Left hindlimb (tissue), 1 donor: ENCODE results near the gene NOC4L.

ENCODE experiments used
- DNase-seq: peaks from one replicate; pipeline ENCODE4 v3.0.0-alpha.2; 2018

Gene NOC4L

GRCh38 chr12:132171968-132172521 lies 27.8 kb downstream of the NOC4L start:
- DNase-seq: no peak

DNA sequence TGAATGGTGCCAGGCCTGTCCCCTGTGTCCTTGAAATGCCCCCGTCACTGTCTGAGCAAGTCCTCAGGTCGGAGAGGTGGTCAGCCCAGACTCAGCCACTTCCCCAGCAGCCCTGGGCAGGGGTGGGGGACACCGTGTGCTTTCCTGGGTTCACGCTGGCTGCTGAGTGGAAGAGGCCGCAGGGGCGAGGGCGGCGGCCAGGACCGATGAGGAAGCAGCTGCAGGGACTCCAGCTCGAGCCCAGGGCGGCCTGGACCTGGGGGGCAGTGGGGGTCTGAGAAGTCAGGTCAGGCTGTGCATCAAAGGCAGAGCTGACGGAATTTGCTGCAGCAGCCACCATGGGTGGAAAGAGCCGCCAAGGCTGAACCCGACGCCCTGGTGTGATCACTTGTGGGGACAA lies 28.4 kb downstream of the NOC4L start:
- no peak for DNase-seq

DNA sequence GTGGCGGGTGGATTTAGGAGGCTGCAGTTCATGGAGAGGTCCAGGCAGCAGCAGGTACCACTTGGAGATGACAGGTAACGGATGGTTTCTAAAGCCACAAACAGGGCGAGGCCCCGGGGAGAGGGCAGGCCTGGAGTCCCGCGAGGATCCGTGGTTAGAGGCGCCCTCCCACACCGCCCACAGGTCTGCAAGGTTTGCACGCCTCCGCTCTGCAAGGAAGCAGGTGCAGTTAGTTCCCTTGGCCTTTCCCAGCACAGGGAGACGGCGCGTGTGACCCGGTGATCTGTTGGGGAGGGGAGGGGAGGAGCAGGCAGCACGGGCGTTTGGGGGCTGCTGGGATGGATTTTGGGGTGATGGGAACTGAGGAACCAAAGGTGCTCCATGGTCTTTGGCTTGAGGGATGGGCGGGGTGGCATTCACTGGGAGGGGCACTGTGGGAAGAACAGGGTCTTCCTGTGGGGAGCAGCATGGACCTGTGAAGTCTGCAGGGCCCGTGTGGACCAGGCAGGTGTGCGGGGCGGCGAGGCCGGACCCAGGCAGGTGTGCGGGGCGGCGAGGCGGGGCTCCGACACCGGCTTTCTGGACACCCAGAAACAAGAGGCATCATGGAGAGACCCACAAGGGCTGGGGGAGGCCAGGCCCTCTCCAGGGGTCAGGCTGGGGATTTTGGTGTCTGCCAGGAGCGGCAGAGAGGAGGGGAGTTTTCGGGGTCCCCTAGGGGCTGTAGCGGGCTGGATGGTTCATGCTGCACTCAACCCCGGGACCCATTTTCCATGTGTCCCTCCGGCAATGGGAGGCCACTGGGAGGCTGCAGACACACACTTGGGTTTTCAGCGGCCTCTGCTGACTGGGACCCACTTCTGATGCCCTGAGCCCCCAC lies 29.1 kb downstream of the NOC4L start:
- no peak for DNase-seq

- no peak for DNase-seq
Measured at GRCh38 chr12:132174015-132174838, 30.0 kb downstream of the NOC4L start.

- DNase-seq: no peak
Measured at GRCh38 chr12:132174839-132175490, 30.7 kb downstream of the NOC4L start.

GRCh38 chr12:132175496-132176384 lies 31.5 kb downstream of the NOC4L start:
- DNase-seq: no peak

GRCh38 chr12:132176385-132176919 lies 32.2 kb downstream of the NOC4L start:
- DNase-seq: no peak

GRCh38 chr12:132176920-132177551 lies 32.8 kb downstream of the NOC4L start:
- DNase-seq: no peak

- no peak for DNase-seq
Measured at GRCh38 chr12:132178316-132178715, 34.1 kb downstream of the NOC4L start.

GRCh38 chr12:132178801-132179401 lies 34.6 kb downstream of the NOC4L start:
- no peak for DNase-seq

DNA sequence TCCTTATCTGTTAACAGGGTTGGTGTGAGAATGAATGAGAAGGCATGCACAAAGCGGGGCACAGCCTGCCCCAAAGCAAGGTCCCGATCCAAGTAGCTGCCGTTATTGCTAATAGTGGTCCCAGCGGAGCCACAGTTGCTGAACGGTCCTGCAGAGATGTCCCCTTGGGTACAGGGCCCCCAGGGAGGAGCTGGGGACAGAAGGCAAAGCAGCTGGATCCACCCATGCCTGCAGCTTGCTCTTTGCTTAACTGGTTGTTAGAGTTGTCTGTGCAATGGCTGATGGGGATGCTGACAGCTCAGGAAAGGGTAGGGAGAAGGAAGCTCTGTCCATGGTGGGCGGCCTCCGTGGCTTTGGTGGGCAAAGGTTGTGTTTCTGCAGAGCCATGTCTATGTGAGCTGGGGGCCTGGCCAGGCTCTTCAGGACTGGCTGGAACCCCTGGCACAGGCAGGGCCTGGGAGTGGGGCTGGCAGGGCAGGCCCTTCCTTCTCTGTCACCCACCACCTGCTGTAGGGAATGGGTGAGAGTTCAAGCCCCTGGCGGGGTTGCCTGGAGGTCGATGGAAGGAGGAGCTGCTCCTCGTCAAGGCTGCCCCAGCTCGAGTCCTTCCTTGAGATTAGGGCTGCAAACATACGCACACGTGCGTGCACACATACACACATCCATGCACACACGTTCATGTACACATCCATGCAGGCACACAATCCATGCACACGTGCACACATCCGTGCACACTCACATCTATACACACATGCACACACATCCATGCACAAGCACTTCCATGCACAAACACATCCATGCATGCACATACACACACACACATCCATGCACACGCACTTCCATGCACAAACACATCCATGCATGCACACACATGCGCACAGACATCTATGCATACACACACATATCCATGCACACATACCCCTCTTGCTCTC lies 35.4 kb downstream of the NOC4L start:
- DNase-seq: no peak

- DNase-seq: no peak
Measured at GRCh38 chr12:132180648-132181546, 36.6 kb downstream of the NOC4L start.

DNA sequence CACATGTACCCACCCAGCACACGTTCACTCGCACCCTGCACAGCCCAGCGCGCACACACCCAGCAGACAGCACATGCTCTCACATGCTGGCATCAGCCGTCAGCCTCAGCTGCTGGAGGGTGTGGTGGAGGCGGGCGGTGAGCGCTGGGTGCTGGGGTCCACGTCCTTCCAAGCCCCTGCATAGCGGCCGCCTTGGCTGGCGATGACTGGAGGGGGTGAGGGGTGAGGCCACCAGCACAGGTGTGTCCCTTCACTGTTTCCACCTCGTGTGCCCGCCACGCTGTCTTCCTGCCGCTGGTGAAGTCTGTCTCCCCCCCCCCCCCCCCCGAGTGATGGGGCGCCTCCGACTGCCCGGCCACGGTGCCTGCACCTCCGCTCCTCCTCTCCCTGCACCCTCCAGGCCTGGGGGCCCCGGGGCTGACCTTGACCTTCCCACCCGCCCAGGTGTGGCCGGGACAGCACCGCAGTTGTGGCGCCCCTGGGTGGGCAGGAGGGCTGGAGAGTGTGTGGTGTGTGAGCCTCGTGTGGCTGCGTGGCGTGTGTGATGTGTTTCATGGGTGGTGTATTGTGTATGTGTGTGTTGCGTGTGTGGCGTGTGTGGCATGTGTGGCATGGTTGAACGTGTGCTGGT lies 37.4 kb downstream of the NOC4L start:
- DNase-seq: no peak

- no peak for DNase-seq
Measured at GRCh38 chr12:132182206-132182710, 38.0 kb downstream of the NOC4L start.

DNA sequence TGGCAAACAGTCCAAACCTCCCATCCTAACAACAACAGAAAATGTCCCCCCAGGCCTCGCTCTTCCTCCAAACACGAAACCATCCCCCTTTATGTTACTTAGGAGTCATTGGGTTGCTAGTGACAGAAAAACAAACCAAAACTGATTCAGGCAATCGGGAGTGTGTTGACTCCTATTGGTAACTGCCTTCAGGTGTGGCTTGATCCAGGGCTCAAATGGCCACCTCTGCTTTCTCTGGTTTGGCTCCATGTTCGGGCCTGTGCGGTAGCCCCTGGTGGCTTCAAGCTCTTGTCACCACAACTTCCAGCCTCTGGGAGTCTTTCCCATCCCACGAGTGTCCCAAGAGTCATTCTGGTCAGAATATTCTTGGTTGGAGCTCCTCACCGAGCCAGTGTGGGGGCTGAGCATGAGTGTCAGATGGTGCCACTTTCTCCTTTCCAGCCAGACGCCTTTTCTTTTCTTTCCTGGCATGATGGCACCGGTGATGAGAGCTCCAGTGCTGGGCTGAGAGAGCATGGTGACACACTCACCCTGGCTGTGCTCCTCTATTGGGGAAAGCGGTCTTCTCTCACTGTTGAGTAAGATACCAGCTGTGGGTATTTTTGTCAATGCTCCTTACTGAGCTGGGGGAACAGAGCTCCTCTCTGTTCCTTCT lies 38.6 kb downstream of the NOC4L start:
- no peak for DNase-seq

DNA sequence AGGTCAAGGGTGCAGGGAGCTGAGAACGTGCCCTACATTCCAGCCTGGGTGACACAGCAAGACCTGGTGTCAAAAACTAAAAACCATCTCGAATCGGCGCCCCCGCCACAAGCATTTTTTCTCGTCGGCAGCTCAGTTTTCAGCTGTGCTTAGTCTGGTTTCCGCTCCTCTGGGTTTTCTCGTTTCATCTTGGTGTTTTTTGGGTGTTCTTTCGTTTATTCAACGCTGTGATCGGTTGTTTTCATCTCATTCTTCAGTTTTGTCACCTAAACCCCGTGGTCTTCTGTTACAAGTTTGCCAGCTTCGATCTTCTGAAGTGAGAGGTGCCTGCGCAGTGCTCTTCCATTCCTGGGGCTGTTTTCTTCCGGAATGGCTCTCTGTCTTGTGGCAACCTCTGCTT lies 41.4 kb downstream of the NOC4L start:
- no peak for DNase-seq

- DNase-seq: no peak
Measured at GRCh38 chr12:132186208-132186856, 42.1 kb downstream of the NOC4L start.
